Ascending aorta (tissue), 2 donors: ENCODE measurements around the gene FBXL4. TPM values are rescaled to one million over a fixed set of nuclear protein-coding genes. Genes with fewer than 3 reads are reported as not detected.

Experiments
- DNase-seq, 2 donors: peaks; one replicate each; pipeline ENCODE4 v3.0.0-alpha.2; 2019; ENCODE audit warnings: low spot score in 2 of 2
- H3K27ac ChIP-seq, 2 donors: fragments of 200-600 bp; sonication (generic); one replicate each; pipeline ENCODE4 v1.5.1; 2016 to 2017; ENCODE audit warnings: mild to moderate bottlenecking in 1 of 2
- H3K27me3 ChIP-seq: fragments of 200-600 bp; sonication (generic); one replicate; pipeline ENCODE4 v1.5.1; 2017
- H3K36me3 ChIP-seq, 2 donors: fragments of 200-600 bp; sonication (generic); one replicate each; pipeline ENCODE4 v1.5.1; 2016
- H3K4me1 ChIP-seq, 2 donors: fragments of 200-600 bp; sonication (generic); one replicate each; pipeline ENCODE4 v1.5.1; 2016 to 2017; ENCODE audit warnings: mild to moderate bottlenecking in 1 of 2
- H3K4me3 ChIP-seq, 2 donors: fragments of 200-600 bp; sonication (generic); one replicate each; pipeline ENCODE4 v1.5.1; 2016 to 2017; ENCODE audit warnings: mild to moderate bottlenecking in 1 of 2
- H3K9me3 ChIP-seq, 2 donors: fragments of 200-600 bp; sonication (generic); one replicate each; pipeline ENCODE4 v1.5.1; 2016
- CTCF ChIP-seq, 3 experiments: fragments of 200-600 bp in 2 of 3; fragments of 450-650 bp in 1 of 3; sonication (generic) in 2 of 3; IDR thresholded peaks; one replicate each; pipeline ENCODE4 v1.5.1; 2016 to 2019; ENCODE audit warnings: antibody characterized with exemption in 3 of 3, mild to moderate bottlenecking in 1 of 3, moderate library complexity in 1 of 3
- intact Hi-C: fragments of 100-400 bp; cut with DNase I; formaldehyde crosslinking; loops from one replicate; pipeline ENCODE4 v1.15.1; 2023
- total RNA-seq: library from RNA; depleted of rRNA; stranded (reverse); fragments of >200 nt; gene quantifications from one replicate; pipeline ENCODE4 v1.1.0, GENCODE V29; 2016

The FBXL4 gene
- total RNA-seq, 1 donor from 2014 or later, result 9.4 TPM

- Histone ChIP-seq H3K4me3 (peak overlapping the region in 1 of 2 donors; percentile 51), H3K27me3 (no peaks in the 10 kb centered on the region), H3K27ac (peak overlapping the region; percentile 37 to 48), H3K4me1 (peaks cover 3 to 5% of the 10 kb centered on the region in 2 donors), H3K36me3 (no peaks in the 10 kb centered on the region), H3K9me3 (no peaks in the 10 kb centered on the region)
- DNase-seq, result no peak
- intact Hi-C loops, result no loop called here
- TF ChIP-seq CTCF (IDR thresholded peaks at IDR 0.05), result no peak
These were observed 11.9 kb upstream of the FBXL4 start for GRCh38 chr6:98959631-98960030.

GRCh38 chr6:98958776-98959175 lies 11.0 kb upstream of the FBXL4 start:
- peak overlapping the region; percentile 37 to 48 for H3K27ac ChIP-seq
- no peaks in the 10 kb centered on the region for H3K36me3 ChIP-seq
- peak overlapping the region in 1 of 2 donors; percentile 51 for H3K4me3 ChIP-seq
- TF ChIP-seq CTCF (IDR thresholded peaks at IDR 0.05), result no peak
- no peaks in the 10 kb centered on the region for H3K27me3 ChIP-seq
- H3K4me1 ChIP-seq, result peaks cover 3 to 5% of the 10 kb centered on the region in 2 donors
- H3K9me3 ChIP-seq, result no peaks in the 10 kb centered on the region
- intact Hi-C loops, result no loop called here
- DNase-seq, result no peak

GRCh38 chr6:98957450-98957849 lies 9.7 kb upstream of the FBXL4 start:
- Histone ChIP-seq H3K4me1 (peaks cover 3 to 5% of the 10 kb centered on the region in 2 donors), H3K36me3 (no peaks in the 10 kb centered on the region), H3K27me3 (no peaks in the 10 kb centered on the region), H3K4me3 (no peak overlapping the region), H3K9me3 (no peaks in the 10 kb centered on the region), H3K27ac (peak overlapping the region; percentile 37 to 48)
- TF ChIP-seq CTCF (IDR thresholded peaks at IDR 0.05), result no peak
- intact Hi-C loops, result no loop called here
- DNase-seq, result peak in 1 of 2 donors; percentile 73

- no peak for DNase-seq
- Histone ChIP-seq H3K4me1 (peaks cover 5 to 6% of the 10 kb centered on the region in 2 donors), H3K36me3 (no peaks in the 10 kb centered on the region), H3K27me3 (no peaks in the 10 kb centered on the region), H3K27ac (no peak overlapping the region), H3K9me3 (no peaks in the 10 kb centered on the region), H3K4me3 (no peak overlapping the region)
- intact Hi-C loops, result loop anchor here (2.0 to 10.0 kb wide), 3 partner anchors 33 to 475 kb away; partner anchors contain the start of gene PNISR
- TF ChIP-seq CTCF (IDR thresholded peaks at IDR 0.05), result no peak
These were observed 1.8 kb upstream of the FBXL4 start for GRCh38 chr6:98949589-98949988.

- no peak for DNase-seq
- Histone ChIP-seq H3K9me3 (no peaks in the 10 kb centered on the region), H3K27ac (peak overlapping the region; percentile 74 to 94), H3K4me3 (peak overlapping the region; percentile 94 to 100), H3K4me1 (peaks cover 5 to 6% of the 10 kb centered on the region in 2 donors), H3K27me3 (no peaks in the 10 kb centered on the region), H3K36me3 (no peaks in the 10 kb centered on the region)
- no peak for TF ChIP-seq CTCF (IDR thresholded peaks at IDR 0.05)
- intact Hi-C loops, result loop anchor here (5.0 to 10.0 kb wide), 2 partner anchors 35 to 478 kb away; partner anchors contain the start of gene PNISR
These were observed 801 bp downstream of the FBXL4 start for GRCh38 chr6:98946879-98947410.
